ENCODE results near the gene SMIM15.
A peak's percentile ranks its signal among the peaks of the same experiment; 100 is the strongest.
"Not testable (repeated sequence)": the region's sequence is repeated elsewhere in the genome, so short reads cannot be mapped to it uniquely, and the experiment has no call there.

SMIM15 gene

DNA sequence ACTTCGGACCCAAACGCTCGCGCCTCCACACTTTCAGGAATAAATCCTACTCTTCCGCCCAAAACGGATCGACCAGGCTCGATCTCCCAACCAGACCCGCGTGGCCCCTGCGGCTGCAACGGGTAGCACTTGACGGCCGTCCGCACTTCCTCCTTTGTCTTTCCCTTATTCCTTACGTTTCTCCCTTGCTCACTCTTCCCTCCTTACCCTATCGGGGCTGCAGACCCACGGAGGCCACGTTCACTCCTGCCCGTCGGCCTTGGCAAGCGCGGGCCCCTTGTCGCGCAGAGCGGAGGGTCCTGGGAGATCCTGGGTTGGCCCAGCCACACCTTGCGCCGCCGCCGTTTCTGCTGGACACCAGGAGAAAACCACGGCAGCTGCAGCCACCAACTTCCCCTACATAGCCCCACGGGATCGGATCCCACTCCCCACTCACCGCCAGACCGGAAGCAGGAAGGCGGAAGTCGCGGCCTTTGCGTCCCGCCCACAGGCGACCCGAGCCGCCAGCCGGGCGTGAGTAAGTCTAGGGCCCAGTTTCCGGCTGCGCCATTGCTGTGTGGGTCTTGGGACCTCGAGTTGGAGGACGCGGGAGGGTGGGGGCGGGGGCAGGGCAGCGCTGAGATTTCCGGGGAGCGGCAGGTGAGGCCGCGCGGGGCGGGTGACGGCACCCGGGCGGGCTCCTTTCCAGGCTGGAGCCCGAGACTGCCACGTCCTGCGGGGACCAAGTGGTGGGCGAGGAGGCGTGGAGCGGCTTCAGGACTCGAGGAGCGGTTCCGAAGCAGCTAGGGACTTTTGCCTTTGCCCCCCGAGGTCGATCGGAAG lies at the start of gene SMIM15:
SMIM15 (minus strand) TSS at position 459 of the 822 bp plus-strand sequence. CDS start 2,297 bp downstream, outside the sequence.
- peak; percentile 91 for DNase-seq

DNA sequence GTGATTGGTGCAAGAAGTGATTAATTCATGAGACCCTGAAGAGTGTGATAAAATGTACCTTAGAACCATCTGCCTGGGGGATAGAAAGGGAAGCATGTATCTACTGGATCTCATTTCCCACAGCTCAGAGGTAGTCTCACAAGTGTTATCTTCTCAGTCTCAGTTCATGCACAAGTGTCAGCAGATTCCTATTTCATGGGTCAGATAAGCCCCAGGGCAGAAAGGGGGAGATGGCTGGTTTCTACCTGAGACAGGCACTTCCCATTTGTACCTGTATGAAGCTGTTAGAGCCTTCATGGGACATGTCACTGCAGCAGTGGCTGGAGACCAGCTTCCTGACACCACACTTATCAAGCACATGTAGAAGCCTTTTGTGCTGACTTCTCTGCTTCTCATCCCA lies 45.6 kb upstream of the SMIM15 start:
- DNase-seq: no peak

DNA sequence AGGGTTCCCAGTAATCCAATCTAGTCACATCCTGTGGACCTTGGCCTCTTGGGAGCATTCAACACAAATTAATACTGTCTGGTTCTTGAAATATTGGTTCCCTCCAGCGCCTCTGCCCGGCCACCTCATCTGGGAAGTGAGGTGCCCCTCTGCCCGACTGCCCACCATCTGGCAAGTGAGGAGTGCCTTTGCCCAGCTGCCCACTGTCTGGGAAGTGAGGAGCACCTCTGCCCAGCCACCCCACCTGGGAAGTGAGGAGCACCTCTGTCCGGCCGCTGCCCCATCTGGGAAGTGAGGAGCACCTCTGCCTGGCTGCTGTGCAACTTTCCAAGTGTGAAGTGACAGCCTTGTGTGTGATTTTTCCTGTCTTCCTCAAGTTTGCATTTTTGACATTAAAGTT lies 42.7 kb upstream of the SMIM15 start:
- DNase-seq: no peak

- no peak for DNase-seq
Observed at GRCh38 chr5:61202213-61202612, 39.9 kb upstream of the SMIM15 start.

DNA sequence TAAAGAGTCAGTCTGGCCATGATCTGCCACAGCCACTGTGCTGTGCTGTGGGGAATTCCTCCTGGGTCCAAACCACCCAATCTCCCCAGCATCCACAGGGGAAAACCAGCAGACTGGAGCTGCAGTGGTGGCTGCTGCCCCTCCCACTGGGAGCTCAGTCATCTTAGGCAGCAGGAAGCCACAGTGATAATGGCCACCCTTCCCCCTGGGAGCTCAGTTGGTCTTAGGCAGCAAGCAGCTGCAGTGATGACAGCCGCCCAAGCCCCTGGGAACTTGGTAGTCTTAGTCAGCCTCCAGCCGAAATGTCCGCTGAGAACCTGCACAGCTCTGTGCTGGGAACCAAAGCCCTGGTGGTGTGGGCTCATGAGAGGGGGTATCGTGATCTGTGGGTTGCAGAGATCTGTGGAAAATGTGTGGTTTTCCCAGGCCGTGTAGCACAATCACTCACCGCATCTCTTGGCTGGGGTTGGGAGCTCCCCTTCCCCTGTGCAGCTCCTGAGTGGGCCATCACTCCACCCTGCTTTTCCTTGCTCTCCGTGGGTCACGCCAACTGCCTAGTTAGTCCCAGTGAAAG lies 38.4 kb upstream of the SMIM15 start:
- no peak for DNase-seq

GRCh38 chr5:61198606-61199005 lies 36.3 kb upstream of the SMIM15 start:
- no peak for DNase-seq

DNA sequence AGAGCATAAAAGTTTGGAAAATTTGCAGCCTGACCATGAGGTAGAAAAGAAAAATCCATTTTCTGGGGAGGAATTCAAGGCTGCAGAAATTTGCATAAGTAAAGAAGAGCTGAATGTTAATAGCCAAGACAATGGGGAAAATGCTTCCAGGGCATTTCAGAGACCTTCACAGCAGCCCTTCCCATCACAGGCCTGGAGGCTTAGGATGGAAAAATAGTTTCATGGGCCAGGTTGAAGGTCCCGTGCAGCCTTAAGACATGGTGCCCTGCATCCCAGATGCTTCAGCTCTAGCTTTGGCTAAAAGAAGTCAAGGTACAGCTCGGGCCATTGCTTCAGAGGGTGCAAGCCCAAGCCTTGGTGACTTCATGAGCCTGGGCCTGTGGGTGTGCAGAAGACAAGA lies 25.6 kb upstream of the SMIM15 start:
- DNase-seq: not testable (repeated sequence)

GRCh38 chr5:61187352-61187751 lies 25.1 kb upstream of the SMIM15 start:
- DNase-seq: not testable (repeated sequence)

- no peak for DNase-seq
Observed at GRCh38 chr5:61186634-61187033, 24.4 kb upstream of the SMIM15 start.

DNA sequence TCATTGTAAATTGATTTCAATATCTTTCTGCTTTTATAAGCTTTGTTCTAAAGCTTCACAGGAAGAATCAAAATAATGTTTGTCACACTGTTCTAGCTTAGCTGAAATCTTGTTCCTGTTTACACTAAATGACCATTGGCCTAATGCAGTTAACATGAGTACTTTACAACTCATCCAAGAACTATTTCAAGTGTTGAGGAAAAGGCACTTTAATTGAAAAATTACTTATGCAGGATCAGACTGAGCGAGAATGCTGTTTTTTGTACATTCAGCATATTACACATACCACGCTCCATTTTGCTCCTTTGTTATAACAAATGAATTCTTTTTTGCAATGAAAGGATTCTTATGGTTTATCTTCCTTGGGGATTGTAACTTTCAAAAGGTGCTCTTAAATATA lies 22.4 kb upstream of the SMIM15 start:
- DNase-seq: no peak

- no peak for DNase-seq
Observed at GRCh38 chr5:61183538-61183937, 21.3 kb upstream of the SMIM15 start.

DNA sequence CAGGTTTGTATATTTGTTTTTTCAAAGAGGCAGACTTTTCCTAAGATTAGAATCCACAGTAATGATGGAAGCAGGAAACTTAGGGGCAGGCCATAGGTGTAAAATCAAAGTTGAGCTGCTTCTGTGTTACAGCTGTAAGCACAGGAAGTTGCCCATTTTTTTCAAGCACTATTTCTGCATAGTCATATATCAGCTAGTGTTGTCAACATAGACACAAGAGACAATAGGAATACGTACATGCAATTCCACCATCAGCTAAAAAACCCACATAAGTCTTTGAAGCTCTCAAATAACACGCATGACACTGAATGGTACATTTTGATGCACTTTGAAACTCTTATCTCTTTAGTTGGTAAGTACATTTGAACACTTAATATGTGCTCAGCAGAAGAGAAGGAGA lies 20.2 kb upstream of the SMIM15 start:
- no peak for DNase-seq

GRCh38 chr5:61180886-61181285 lies 18.6 kb upstream of the SMIM15 start:
- no peak for DNase-seq

DNA sequence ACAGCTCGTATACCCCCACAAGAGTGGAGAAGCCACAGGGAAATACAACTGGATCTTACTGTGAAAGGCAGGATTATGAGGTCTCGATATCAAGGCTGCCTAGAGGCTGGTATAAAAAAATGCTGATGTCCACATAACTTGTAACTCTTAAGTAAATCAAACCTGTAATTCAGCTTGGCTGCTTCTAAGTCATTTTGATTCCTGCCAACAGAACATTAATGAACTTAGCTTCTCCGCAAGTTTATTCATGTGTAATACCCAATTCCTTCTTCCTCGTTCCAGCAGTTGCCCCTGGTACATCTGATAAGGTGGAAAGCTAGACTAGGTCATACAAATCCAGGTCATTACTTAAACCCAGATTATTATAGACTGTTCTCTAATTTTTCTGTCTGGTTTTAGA lies 16.4 kb upstream of the SMIM15 start:
- DNase-seq: no peak

DNA sequence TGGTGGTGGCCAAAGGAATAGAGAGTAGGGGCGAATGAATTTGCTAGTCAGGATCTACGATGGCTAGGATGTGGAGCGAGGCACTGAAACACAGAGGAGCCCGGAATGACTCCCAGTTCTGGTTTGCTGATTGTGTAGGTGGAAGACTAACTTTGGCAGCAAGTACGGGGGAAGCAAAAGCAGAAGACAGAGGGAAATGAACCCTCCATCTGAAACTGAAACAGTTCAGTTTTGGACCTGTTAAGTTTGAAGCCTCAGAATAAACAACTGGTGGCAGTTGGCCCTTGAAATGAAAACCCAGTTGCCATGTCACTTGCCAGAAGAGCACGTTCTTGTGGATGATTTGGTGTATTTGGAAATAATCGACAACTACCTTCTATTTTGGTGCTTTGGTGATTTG lies 15.4 kb upstream of the SMIM15 start:
- DNase-seq: no peak

DNA sequence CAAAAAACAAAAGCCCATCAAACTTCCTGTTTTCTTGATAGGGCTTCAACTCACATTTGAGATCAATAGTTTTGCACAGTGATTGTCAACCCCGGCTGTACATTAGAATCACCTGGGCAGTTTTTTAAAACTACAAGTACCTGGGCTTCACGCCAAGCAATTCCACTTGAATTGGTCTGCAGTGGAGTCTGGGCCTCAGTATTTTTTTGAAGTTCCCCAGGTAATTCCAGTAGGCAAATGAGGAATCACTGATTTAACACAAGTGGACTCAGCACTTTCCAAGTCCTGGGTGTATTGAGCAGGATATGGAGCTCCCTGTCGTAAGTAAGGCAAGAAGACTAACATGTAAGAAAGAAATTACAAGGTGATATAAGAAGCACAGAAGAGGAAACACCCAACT lies 14.8 kb upstream of the SMIM15 start:
- no peak for DNase-seq

GRCh38 chr5:61176631-61177030 lies 14.4 kb upstream of the SMIM15 start:
- no peak for DNase-seq

DNA sequence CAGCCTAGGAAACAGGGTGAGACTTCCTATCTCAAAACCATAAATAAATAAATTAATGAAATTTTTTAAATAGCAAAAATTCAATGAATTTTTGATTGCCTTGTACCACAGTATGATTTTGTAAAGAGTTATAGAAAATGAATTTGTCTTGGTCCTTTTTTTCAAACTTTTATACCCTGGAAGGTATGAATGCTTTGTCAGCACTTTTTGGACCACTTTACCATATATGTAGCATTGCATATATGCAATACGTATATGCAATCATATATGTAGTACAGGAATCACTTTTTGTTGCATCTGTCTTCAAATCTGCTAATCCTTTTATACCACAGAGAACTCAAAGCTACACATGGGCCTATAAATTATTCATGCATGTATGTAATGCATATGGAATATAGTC lies 9.2 kb upstream of the SMIM15 start:
- no peak for DNase-seq

GRCh38 chr5:61168951-61169350 lies 6.7 kb upstream of the SMIM15 start:
- no peak for DNase-seq

- no peak for DNase-seq
Observed at GRCh38 chr5:61167382-61167781, 5.1 kb upstream of the SMIM15 start.

DNA sequence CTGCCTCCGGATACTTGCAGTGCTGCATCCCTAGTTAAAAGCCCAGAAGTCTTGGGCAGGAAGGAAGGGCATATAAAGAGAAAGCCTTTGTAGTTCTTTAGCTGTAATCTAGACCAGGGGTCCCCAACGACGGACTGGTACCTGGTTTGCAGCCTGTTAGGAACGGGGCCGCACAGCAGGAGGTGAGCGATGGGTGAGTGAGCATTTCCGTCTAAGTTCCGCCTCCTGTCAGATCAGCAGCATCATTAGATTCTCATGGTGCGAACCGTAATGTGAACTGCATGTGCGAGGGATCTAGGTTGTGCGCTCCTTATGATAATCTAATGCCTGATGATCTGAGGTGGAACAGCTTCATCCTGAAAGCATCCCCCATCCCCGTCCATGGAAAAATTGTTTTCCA lies 1.6 kb upstream of the SMIM15 start:
- peak; percentile 3 for DNase-seq

DNA sequence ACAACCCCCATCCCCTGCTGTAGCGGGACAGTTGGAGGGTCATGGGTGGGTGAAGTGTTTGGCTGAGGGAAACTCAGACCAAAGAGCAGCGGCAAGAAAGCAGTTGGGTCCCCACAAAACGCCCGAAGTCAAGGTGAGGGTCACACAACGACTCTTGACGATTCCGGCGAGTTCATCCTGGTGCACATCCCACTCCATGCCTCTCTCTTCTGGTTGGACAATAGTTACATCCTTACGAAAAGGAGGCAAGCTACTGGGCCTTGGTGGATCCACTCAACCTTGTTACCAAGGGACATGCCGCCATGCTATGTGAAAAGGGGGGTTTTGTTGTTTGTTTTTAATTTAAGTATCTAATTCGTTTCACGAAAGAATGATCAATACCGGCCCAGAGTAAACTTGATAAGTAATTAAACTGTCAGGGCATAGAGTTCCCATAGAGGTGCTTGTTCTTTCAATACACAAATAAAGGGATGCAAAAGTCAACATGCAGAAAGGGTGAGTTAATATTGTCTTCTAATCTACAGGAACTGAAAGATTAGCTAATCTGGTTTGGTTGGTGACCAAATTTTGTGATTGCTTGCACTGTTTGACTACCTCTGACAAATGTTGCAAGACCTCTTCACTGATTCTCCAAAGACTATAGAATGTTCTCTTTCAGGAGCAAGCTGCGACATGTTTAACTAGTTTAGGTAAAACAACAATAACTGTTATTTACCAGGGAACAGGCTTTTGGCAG lies 732 bp upstream of the SMIM15 start:
- DNase-seq: no peak

- no peak for DNase-seq
Observed at GRCh38 chr5:61160497-61160896, 1.8 kb downstream of the SMIM15 start.

DNA sequence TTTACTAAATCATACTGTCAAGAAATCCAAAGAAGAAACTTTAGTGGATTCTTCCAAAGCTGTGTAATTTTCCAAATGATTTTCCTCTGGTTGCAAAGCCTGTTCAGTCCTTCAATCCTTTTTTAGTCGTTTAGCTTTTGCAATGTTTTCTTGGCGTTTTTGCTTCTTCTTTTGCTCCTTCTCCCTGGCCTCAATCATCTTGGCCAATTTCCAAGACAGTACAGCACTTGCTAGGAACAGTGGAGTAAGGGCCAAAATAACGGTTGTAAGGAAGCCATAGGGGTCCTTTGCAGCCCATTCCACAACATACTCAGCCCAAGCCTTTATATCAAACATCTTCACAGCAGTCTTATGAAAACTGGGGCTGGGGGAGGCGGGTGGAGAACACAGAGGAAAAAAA lies 2.4 kb downstream of the SMIM15 start:
- no peak for DNase-seq
